NCI-H2107 treated with DMSO at 0.1 percent for 48 hours (cell line): ENCODE data around the gene TLE1.
"Not testable (repeated sequence)": the region's sequence is repeated elsewhere in the genome, so short reads cannot be mapped to it uniquely, and the experiment has no call there.

Experiments
- DNase-seq: peaks from one replicate; lab custom pipeline; 2025; ENCODE audit not compliant: unreplicated experiment; lab: John Stamatoyannopoulos, UW

TLE1 gene

DNA sequence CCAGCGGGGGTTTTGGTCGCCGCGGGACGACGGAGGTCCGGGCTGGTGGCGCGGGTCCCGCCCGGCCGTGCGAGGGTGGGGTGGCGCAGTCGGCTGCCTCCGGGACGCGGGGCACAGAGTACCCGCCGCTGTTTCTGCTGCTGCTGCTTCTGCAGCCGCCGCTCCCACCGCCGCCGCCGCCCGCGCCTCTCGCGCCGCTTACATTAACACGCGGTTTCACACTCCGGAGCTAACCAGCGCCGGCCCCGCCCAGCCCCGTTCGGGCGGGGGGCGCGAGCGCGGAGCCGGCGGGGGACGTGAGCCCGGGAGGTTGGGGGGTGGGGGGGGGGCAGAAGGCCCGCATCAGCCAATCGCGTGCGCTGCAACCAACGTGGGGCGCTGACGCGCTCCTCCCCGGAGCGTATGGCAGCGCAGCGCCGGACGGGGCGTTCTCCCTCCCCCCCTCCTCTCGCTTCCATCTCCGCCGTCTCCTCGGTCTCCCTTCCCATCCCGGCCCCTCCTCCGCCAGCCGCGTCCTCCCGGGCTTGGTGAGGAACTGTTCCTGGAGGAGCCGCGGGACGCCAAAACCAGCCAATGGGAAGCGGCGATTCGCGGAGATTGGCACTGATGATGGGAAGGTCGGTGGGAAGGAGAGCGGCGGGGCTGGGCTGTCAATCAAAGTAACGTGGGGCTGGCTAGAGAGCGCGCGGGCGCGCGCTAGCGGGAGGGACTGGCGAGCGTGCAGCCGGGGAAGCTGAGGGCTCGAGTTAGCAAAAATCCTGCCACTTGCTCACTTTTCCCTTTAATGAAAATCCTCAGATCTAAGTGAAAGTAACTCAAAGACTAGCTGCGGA is at the start of gene TLE1:
Gene TLE1 (minus strand): TSS at position 205 of the 833 bp plus-strand sequence. CDS start 1,307 bp downstream, outside the sequence.
- peak; percentile 95 for DNase-seq

- DNase-seq, result no peak
These were observed 48.6 kb upstream of the TLE1 start for GRCh38 chr9:81737871-81738507.

- not testable (repeated sequence) for DNase-seq
These were observed 41.2 kb upstream of the TLE1 start for GRCh38 chr9:81730498-81730897.

- DNase-seq, result no peak
These were observed 39.8 kb upstream of the TLE1 start for GRCh38 chr9:81729135-81729534.

DNA sequence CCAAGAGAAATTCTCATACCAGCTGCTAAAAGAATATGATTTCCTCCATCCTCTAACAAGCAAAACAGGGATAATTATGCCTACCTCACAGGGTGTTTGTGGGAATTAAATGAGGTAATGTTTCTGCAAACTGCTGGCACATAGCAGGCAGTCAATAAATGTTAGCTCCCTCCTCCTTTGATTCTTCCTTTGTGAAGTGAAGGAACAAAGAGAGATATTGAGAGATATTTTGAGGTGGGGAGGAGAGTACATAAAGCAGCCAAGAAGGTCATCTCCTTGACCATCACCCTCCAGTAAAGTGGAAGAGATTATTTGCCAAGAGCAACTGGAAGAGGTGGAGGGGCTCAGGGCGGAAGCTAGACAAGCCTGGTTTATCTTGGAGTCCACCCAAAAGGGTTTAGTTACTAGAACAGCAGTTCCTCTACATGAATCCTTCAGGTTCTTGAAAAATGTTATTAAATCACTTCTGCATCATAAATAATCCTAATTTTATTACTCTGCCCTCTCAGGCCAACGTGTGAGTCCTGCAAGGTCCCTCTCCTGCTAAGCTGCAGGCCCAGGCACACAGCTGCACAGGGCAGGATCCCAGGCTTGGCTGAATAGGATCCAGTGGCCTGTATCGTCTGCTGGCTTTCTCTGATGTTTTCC is 35.0 kb upstream of the TLE1 start:
- DNase-seq, result no peak

- no peak for DNase-seq
These were observed 32.9 kb upstream of the TLE1 start for GRCh38 chr9:81722277-81722676.

DNA sequence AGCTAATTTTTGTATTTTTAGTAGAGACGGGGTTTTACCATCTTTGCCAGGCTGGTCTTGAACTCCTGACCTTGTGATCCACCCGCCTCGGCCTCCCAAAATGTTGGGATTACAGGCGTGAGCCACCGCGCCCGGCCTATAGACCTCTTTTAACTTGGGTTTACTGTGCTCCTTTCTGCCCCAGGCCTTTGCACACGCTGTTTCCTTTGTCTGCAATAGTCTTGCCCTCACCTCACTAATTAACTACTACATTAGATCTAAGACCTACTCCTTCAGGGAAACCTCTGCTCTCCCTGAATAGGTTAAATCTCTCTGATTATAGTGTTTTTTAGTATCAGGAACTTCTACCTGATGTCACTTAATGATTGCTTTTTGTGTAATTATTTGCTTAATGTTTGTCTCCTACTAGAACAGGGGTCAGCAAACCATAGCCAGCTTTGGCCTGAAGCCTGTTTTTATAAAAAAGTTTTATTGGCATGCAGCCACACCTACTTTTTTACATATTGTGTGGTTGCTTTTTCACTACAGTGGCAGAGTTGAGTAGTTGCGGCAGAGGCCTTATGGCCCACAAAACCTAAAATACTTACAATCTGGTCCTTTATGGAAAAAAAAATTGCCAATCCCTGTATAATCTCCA is 31.2 kb upstream of the TLE1 start:
- no peak for DNase-seq

GRCh38 chr9:81719972-81720371 is 30.6 kb upstream of the TLE1 start:
- no peak for DNase-seq

DNA sequence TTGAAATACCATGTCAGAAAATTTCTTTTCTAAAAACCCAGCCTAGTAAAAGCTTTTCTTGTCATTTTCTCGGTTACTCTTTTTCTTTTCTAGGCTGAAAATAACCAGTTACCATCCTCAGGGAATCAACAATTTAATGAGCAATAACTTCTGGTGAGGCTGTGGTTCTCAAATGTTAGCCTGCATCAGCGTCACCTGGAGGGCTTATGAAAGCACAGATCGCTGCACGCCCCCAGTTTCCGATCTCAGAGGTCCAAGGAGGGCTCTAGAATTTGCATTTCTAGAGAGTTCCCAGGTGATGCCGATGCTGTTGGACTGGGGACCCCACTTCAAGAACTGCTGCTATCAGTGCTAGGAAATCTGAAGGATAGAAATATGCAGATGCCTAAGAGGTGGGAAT is 28.9 kb upstream of the TLE1 start:
- no peak for DNase-seq

- no peak for DNase-seq
These were observed 28.4 kb upstream of the TLE1 start for GRCh38 chr9:81717747-81718077.

DNA sequence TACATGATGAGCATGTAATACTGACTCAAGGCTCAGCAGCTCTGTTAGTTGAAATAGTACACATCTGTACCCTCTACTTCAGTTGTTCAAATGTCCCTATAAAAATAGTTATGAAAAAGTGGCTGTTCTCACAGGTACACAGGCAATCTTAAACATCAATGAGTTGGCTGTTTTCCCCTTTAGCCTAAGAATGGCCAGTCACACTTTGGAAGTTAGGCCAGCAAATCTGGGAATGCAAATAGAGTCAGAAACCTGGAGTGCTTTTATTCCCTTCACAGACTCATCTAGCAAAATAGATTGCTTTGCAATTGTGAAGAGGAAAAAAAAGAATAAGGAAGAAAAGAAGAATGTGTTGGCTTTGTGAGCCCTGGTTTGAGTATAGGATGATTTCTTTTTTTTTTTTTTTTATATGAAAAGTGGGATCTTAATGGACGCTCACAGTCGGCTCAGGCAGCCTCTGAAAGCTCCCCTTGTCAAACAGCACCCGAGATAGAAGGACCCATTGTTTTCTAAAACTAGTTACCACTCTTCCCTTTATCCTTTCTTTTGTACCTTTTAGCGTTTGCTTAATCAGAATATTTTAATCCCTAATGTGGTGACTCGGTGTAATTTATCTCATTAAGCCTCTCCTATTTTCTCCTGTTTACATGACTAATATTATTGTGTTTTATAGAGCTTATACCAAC is 27.9 kb upstream of the TLE1 start:
- DNase-seq, result no peak

DNA sequence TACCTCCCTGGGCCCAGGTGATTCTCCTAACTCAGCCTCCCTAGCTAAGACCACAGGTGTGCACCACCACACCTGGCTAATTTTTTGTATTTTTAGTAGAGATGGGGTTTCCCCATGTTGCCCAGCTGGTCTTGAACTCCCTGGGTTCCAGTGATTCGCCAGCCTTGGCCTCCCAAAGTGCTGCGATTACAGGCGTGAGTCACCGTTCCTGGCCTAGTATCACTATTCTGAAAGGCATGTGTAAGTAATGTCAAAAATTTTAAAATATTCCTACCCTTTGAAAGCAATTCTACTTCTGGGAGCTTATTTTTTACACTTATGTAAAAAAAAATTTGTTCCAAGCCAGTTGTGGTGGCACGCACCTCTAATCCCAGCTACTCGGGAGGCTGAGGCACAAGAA is 27.1 kb upstream of the TLE1 start:
- DNase-seq, result no peak

- DNase-seq, result no peak
These were observed 16.2 kb upstream of the TLE1 start for GRCh38 chr9:81705578-81705977.

DNA sequence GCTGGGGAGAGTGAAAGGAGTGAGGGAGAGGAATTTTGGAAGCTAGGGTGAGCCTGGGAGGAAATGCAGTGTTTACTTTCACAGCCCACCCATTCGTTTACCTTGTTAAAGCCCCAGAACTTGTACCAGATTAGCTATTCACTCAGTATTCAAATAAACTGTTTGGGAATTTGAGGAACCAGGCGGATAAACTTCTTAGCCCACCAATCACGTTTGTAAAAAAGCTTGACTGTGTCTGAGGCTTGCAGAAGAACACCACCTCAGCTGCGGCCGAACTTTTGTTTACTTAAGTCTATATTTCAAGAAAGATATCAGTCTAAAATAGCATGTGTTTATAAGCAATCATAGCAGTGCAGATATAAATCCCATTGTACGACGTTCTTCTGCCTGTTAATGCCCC is 5.2 kb upstream of the TLE1 start:
- DNase-seq, result no peak

- no peak for DNase-seq
These were observed 4.5 kb upstream of the TLE1 start for GRCh38 chr9:81693671-81694378.

- DNase-seq, result no peak
These were observed 1.0 kb upstream of the TLE1 start for GRCh38 chr9:81690251-81690851.

DNA sequence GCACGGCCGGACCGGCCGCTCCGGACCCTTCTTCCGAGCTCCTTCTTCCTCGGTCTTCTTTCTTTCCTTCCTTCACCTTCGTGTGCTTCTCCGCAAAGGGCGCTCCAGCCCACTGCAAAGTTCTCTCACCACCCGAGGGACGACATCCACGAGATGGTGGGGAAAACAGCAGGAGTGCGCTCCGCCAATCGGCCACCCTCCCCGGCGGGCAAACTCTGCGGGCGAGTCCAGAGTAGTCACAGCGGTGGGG is 329 bp downstream of the TLE1 start:
- DNase-seq, result not testable (repeated sequence)

- not testable (repeated sequence) for DNase-seq
These were observed 870 bp downstream of the TLE1 start for GRCh38 chr9:81688262-81689092.

GRCh38 chr9:81687521-81688261 is 1.7 kb downstream of the TLE1 start:
- no peak for DNase-seq
